Measurements from ENCODE around the gene SLU7. TPM values are rescaled to one million over a fixed set of nuclear protein-coding genes. Genes with fewer than 3 reads are reported as not detected.

SLU7 gene
- total and polyA plus RNA-seq, 9 of the 15 experiments (the other 6 are each of a cell fraction or from before 2014, with no cell fraction given): 42.1 to 65.7 (median 54.8) TPM

- no peak for TF ChIP-seq ZNF639 (CRISPR knock-in tag; conservative IDR thresholded peaks at IDR 0.05 in 1 of 2, IDR thresholded peaks at IDR 0.05 in 1 of 2)
These were observed 52.7 kb downstream of the SLU7 start (continued) for GRCh38 chr5:160366230-160366629.

GRCh38 chr5:160363660-160364395, 55.1 kb downstream of the SLU7 start:
- Histone ChIP-seq H3K9me1 (ENCODE audit: control insufficient read depth, insufficient read depth, low read length) (no peaks in the 10 kb centered on the region), H3K4me3 (no peak overlapping the region), H3K4me2 (ENCODE audit: insufficient read depth, low read length) (no peak overlapping the region), H3K27ac (ENCODE audit: extremely low read depth, low read depth, low read length) (no peak overlapping the region), H3K9ac (ENCODE audit: insufficient read depth in 1 of 2, low read depth in 2 of 2, low read length in 2 of 2) (peak overlapping the region in 1 of 2 experiments; percentile 10; a peak in 1 of 4 replicates), H4K20me1 (replicated peaks; ENCODE audit: control insufficient read depth, insufficient read depth, low read length) (no peaks in the 10 kb centered on the region), H3K79me2 (ENCODE audit: control insufficient read depth, insufficient read depth, low read length) (no peaks in the 10 kb centered on the region), H3K27me3 (ENCODE audit: control insufficient read depth in 2 of 2, insufficient read depth in 2 of 2, low read length in 2 of 2) (peaks cover 2 to 4% of the 10 kb centered on the region in 2 experiments; a peak in 4 of 5 replicates), H3K4me1 (replicated peaks in 1 of 2; ENCODE audit: control insufficient read depth in 2 of 2, insufficient read depth in 2 of 2, low read length in 2 of 2) (peaks cover 4 to 19% of the 10 kb centered on the region in 2 experiments; a peak in 4 of 5 replicates), H3K36me3 (ENCODE audit: control insufficient read depth, insufficient read depth, low read length) (no peaks in the 10 kb centered on the region), H2AFZ (ENCODE audit: low read depth, low read length) (peak overlapping the region; percentile 71), H3K9me3 (replicated peaks; ENCODE audit: control insufficient read depth, insufficient read depth, low read depth, low read length) (no peaks in the 10 kb centered on the region)
- ATAC-seq: peak; percentile 79
- FAIRE-seq: no peak
- ChIA-PET CTCF (ENCODE audit: low intra/inter-chr PET ratio) (no interaction called here), POLR2A (interaction anchor here (0.6 to 0.9 kb wide), 3 partner anchors 35 to 283 kb away, joined by 3 to 4 read pairs (median 3); no protein-coding TSS in a partner anchor)
- intact Hi-C loops (cut with micrococcal nuclease) (no loop called here), in situ Hi-C loops (cut with MboI) (no loop called here)
- no TSS peak for BruUV-seq (replicated peaks)
- WGBS (ENCODE audit: insufficient coverage, low coverage, missing lambda C conversion rate): 23% methylated on average over 13 of the region's 13 CpGs
- peak in 2 of 4 experiments; percentile 37 to 51 for DNase-seq (ENCODE audit: extremely low read depth in 1 of 4, low spot score in 3 of 4)
- TF ChIP-seq USF2 (CRISPR knock-in tag; IDR thresholded peaks at IDR 0.05) (peak; percentile 53; the same call in 1 of the 2 replicates), RAD51 (IDR thresholded peaks at IDR 0.05; ENCODE audit: borderline replicate concordance, low read depth) (peak; percentile 22; the same call in 1 of the 2 replicates), THAP7 (CRISPR knock-in tag; IDR thresholded peaks at IDR 0.05) (no peak), E2F3 (CRISPR knock-in tag; IDR thresholded peaks at IDR 0.05) (0 out of 2 replicates have a peak, but pooled peaks have one; percentile 32), RBFOX2 (IDR thresholded peaks at IDR 0.05; ENCODE audit: low read depth, low read length) (no peak), CHD2 (IDR thresholded peaks at IDR 0.05; ENCODE audit: low read depth, low read length) (no peak), RERE (CRISPR knock-in tag; IDR thresholded peaks at IDR 0.05; ENCODE audit: borderline replicate concordance) (no peak)
